DMS79 treated with DMSO at 0.1 percent for 48 hours (cell line): Measurements from ENCODE around the gene BRAT1.
"Not testable (repeated sequence)": the region's sequence is repeated elsewhere in the genome, so short reads cannot be mapped to it uniquely, and the experiment has no call there.

ENCODE experiments used
- DNase-seq: peaks from one replicate; lab custom pipeline; 2025; lab: John Stamatoyannopoulos, UW

BRAT1 gene

DNA sequence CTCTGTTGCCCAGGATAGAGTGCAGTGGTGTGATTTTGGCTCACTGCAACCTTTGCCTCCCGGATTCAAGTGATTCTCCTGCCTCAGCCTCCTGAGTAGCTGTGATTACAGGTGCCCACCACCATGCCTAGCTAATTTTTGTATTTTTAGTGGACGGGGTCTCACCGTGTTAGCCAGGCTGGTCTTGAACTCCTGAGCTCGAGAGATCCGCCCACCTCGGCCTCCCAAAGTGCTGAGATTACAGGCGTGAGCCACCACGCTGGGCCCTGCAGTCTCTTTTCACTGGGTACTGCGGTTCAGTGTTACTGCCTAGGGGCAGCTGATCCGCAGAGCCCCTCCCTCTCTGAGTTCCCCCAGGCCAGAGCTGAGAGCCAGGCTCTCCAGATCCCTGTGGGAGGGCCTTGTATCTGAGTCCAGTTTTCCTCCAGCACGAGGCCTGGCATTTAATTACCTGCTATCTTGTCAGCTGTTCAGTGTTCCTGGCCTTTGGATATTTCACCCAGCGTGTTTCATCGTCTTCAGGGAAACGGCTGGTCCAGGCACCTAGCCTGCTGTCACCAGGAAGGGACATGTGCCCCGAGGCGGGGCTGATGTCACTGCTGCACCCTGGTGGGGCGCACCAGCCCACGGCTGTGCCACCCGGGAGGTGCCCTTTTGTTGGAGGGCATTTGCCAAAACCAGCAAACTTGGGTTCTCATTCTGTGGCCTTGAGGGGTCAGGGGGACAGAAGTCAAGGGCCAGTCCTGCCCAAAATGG is 19.3 kb downstream of the BRAT1 start:
- not testable (repeated sequence) for DNase-seq

DNA sequence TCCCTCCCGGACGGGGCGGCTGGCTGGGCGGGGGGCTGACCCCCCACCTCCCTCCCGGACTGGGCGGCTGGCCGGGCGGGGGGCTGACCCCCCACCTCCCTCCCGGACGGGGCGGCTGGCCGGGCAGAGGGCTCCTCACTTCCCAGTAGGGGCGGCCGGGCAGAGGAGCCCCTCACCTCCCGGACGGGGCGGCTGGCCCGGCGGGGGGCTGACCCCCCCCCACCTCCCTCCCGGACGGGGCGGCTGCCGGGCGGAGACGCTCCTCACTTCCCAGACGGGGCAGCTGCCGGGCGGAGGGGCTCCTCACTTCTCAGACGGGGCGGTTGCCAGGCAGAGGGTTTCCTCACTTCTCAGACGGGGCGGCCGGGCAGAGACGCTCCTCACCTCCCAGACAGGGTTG is 21.1 kb downstream of the BRAT1 start:
- not testable (repeated sequence) for DNase-seq

DNA sequence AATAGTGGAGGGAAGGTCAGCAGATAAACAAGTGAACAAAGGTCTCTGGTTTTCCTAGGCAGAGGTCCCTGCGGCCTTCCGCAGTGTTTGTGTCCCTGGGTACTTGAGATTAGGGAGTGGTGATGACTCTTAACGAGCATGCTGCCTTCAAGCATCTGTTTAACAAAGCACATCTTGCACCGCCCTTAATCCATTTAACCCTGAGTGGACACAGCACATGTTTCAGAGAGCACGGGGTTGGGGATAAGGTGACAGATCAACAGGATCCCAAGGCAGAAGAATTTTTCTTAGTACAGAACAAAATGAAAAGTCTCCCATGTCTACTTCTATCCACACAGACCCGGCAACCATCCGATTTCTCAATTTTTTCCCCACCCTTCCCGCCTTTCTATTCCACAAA is 21.8 kb downstream of the BRAT1 start:
- DNase-seq: not testable (repeated sequence)

DNA sequence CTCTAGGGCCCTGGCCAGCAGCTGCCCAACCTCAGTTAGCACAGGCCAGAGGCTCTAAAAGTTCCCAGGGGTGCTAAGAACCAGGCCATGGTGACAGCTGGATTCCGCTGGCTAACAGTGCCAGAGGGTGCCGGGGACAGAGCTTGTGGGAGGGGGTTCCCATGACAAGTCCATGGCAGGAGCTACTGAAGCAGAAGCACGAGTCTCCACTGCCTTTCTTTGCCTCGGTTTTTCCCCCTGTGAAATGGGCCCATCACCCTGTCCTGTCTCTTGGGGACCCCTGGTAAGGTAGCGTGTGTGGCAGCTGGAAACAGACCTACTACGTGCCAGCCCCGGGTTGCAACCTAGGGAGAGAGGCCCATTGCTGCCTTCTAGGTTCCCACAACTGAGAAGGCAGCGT is 22.5 kb downstream of the BRAT1 start:
- not testable (repeated sequence) for DNase-seq

DNA sequence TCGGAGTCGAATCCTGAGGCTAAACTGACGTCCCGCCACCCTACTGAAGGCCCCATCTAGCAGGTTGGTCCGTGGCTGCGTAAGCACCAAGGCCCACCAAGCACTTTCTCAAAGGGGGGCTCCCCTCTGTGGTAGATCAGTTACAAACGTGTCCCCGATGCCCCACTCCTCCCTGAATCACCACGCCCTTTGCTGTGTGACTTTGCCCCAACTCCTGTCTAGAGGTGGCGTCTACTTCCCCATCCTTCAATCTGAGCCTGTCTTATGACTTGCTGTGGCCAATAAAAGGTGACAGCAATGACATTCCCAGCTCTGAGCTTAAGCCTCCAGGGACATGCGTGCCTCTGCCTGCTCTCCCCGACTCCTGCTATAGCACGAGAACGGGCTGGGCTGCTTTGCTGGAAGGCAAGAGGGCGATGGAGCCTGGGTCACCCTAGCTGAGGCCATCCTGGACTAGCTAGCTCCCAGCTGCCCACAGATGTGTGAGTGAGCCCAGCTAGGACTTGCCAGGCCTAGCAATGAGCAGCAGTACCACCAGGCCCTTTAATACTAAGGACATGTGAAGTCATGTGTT is 23.0 kb downstream of the BRAT1 start:
- DNase-seq: not testable (repeated sequence)

DNA sequence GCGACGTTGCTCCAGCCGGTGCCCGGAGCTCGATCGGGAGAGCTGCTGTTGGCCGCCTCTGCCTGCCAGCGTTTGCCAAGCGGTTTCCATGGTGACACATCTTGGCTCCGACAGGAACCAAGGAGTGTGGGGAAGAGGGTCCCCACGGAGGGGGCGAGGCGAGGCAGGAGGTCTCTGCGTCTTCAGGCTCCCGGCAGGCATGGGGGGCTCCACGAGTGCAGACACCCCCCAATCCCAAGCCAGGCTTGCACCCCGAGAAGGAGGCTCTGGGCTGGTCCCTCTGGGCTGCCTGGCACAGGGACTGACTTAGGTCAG is 23.6 kb downstream of the BRAT1 start:
- DNase-seq: not testable (repeated sequence)

DNA sequence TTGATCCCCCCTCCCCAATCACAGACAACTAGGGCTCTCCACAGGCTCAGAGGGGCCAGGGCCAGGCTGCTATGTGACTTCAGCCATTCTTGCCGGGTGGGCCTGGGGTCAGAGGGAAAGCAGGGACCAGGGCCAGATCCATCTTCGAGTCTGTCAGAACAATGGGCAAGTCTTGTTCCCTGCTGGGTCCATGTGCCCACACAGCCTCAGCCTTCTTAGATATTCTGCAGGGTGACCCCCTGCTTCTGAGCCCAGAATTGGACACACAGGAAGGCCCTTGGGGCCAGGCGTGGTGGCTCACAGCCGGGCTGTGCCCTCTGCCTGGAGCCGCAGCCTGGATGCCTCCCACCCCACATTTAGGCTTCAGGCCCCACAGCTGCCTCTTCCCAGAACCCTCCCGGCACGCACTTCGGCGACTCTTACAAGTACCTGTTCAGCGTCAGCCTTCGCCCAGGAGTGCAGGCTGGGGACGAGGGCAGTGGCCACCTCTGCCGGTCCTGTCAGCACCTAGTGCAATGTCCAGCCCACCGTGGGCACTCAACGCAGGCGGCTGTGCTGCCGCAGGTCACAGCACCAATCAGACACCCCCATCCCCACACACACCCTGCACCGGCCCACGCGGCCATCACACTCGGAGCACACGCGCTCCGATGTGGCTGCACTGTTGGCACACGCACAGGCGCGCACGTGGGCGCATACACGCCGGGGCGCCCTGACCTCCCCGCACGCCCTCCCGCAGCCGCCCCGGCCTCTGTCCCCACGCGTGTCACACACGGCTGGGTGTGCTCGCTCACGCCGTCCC is 24.1 kb downstream of the BRAT1 start:
- DNase-seq: peak; percentile 14

DNA sequence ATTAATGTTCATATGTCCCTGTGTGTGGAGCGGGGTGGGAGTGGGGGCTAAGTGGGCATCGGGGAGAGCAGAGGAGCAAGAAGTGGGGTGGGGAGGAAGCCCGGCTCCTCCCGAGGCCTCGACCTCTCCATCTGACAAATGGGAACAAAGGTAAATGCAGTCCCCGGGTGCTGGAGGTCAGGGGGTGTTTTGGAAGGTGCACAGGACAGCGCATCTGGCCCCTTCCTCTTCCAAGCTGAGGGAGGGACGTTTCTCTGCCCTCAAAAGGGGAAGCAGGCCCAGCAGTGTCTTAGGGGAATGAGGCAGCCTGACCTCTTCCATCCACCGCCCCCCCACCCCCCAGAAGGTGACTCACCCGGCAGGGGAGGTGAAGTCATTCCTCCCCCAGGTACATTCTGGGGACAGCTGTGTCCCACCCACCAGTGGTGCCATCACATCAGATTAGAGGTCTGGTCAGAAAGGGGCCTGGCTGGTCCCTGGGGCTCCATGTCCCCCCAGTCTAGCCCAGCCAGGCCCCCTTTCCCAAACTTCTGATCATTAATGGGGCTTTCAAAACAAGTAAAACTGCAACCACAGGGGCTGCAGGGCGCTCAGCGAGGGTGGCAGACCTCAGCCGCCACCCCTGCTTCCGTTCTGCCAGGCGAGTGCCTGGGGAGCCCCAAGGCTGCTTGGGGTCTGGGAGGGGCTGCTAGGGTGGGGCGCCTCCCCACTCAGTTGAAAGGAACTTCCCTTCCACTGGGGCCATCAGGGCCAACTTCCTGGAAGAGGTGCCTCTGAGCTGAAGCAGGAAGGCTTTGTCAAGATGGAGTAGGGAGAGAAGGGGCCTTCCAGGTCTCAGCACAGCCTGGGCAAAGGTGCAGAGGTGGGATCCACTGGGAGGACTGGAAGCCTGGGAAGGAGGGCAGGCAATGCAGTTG is 25.0 kb downstream of the BRAT1 start:
- no peak for DNase-seq

DNA sequence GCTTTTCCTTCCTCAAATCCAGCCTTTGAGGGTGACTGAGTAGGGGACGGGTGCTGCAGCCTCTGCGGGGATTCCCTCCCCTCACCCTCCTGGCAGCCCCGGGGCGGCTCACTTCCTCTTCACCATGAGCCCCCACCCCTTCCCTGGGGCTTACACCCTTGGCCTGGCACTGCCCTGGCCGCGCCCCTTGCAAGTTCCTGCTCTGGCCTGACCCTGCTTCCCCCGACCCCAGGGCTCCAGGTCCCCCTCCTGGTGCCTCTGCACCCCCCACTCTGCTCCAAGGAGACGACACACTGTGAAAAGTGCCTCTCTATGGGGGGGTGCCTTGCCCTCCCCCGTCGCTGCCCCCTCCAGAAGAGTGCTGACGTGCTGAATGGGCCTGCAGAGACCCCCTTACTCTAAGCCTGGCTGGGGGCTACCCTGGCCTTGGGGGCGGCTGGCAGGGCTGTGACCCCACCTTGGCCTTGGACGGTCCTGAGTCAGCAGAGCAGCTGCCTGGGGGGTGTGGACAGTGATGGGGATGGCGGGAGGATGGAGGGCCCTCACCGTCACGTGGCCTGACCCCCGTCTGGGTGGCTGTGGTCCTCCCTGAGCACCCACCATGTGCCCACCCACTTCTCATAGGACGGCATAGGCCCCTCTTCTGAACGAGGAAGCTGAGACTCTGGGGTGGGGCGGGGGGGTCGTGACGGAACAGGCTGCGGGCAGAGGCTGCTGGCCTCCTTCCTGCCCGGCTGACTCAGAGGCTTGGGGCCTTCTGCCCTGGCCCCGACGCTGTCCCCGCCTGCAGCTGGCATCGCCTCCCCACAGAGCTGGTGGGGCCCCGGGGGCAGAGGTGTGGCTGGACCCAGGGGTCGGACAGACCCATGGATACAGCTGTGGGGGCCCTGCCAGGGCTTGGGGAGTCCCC is 25.9 kb downstream of the BRAT1 start:
- no peak for DNase-seq

DNA sequence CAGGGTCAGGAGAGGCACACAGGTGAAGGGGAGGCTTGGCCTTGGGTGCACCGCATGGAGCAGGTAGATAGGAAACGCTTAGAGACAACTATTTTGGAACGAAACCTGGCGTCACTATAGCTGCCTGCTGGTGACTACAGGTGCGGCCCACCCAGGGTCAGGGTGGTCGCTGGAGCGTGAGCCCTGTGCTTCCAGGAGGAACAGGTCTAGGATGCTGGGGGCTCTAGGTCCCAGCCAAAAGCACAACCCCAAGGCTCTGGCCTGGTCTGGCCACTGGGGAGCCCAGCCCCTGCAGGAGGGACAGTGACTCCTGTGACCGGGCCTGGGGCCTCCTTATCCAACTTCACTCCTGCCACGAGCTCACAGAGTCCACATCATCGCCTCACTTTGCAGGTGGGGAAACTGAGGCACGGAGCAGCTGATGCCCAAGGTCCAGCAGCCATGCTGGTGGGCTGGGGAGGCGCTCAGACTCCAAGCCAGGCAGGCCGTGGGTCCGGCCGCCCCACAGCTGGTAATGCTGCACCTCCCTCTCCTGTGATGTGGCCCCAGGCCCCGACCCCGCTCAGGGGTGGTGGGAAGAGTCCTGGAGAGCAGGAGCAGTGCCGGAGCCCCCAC is 26.7 kb downstream of the BRAT1 start:
- DNase-seq: no peak

DNA sequence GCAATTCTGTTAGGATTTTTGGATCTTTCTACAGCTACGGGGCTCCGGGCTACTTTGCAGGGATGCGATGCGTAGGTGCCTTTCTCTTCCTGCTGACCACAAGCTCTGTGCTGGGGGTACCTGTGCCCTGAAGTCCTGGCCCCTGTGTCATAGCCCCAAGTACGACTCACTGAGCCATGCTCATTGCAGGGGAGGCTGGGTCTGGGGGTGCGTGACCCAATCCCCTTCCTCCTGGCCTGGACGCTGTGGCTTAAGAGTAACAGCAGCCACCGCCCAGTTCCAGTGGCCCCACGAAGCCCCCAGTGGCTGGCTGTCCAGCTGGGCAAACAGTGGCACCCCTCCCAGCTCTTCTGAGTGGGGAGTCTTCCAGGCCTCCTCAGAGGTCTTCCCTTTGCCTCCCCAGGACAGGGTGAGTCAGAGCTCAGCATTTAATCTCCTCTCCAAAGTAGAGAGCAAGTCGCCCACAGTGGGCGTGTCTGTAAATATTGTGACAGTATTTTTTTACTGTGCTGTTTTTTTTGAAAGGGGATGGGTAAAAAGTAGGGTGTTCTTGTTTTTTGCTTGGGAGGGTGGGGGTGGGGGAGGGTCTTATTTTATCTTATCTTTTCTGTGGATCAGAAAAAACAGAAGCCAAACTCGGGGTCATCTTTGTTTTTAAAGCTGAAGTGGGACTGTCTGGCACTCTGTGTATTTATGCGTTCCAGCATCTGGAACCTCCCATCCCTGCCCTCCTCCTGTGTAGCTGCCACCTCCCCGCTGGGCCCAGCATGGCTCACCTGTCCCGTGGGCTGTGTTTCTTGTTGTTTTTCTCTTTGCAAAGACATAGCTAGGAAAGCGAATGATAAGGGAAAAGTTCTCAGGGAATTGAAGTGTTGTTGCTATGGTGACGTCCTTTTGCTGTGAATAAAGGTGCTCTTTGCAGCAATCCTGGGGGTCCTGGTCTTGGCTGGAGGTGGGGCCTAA is 27.5 kb downstream of the BRAT1 start:
- DNase-seq: peak; percentile 15

DNA sequence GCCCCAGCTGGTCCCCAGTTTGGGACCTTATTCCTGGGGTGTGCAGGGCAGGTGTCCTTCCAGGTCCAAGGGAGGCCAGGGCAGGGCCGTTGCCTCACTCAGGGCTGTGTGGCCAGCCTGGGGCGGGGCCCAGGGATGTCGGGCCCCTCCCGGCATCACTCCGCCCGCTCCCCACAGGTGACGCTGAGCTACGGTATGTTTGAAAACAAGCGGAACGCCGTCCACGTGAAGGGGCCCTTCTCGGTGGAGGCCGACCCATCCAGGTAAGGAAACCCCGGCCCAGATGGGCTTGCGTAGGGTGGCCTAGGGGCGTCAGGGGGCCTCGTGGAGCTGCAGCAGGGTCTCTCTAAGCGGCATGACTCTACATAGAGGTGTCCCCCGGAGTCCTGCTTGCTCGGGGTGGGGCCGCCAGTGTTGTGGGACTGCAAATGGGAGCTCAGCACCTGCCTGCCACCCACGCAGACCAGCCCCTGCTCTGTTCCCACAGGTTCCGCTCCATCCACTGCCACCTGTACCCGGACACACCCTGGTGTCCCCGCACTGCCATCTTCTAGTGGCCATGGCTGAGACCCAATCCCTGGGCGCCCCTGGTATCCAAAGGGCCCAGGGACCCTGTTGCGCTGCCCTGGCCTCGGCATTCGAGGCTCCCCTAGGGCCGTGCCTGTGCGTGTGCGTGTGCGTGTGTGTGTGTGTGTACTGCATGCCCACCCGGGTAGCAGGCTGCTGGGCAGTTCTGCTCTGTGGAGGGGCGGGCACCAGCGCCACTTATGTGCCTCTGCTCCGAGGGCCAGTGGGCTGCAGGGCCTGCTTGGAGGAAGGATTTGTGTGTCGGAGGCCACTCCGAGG is 28.4 kb downstream of the BRAT1 start:
- no peak for DNase-seq

DNA sequence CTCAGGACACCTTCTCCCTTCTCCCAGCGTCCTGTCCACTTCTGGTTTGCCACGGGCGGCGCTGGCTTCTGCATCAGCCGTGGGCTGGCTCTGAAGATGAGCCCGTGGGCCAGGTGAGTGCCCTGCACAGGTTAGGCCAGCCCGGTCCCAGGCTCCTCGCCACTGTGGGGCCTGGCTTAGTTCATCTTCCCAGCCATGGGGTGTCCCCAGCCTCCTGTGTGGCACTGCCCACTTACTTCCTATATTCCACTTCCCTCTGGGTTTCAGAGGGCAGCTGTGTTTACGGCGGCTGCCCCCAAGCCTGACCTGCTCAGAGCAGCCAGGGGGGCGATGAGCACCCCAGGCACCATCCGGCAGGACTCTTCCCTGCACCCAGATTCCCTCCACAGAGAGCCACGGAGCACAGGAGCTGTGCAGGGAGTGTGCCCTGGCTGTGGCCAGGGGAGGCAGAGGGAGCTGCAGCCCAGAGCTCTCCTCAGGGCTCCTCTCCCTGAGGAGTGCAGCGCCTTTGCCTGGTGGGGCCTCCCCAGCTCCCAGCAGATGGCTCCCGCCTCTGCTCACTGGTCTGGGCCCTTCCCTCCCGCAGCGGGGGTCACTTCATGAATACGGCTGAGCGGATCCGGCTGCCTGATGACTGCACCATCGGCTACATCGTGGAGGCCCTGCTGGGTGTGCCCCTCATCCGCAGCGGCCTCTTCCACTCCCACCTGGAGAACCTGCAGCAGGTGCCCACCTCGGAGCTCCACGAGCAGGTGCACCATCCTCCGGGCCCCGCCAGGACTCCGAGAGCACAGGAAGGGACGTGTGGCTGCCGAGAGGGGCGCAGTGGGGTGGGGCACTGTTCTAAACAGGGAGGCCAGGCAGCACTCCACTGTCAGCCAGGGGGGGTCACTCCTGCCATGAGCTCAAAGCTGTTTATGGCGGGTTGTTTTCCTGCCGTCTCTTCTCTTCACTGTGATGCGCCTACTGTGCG is 29.4 kb downstream of the BRAT1 start:
- DNase-seq: peak; percentile 63

DNA sequence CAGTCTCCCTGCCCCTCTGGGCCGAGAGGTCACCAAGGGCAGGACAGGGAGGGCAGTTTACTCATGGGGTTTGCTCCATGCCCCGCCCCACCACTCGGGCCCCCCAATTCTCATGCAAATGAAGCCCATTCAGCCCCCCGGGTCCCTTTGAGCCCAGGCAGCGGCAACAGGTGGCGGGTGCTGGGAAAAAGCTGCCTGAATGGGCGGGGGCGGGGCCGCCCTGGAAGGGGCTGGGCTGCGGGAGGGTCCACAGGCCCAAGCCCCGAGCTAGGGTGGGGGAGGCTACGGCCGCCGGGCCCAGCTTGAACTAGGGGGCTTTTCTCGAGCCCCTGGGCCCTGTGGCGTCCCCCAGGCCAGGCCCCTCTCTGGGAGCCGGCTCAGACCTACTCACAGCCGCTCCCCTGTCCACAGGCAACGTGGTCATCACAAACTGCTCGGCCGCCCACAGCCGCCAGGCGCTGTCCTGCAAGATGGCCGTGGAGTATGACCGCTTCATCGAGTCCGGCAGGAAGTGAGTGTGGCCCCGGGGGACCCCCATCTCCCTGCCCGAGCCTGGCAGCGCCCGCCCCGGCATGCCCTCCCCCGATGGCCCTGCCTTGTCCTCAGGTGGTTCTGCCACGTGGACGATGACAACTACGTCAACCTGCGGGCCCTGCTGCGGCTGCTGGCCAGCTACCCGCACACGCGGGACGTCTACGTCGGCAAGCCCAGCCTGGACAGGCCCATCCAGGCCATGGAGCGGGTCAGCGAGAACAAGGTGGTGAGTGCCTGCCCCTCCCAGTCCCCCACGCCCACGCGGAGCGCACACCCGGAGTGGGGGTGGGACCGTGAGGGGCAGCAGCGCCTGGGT is 30.3 kb downstream of the BRAT1 start:
- no peak for DNase-seq

DNA sequence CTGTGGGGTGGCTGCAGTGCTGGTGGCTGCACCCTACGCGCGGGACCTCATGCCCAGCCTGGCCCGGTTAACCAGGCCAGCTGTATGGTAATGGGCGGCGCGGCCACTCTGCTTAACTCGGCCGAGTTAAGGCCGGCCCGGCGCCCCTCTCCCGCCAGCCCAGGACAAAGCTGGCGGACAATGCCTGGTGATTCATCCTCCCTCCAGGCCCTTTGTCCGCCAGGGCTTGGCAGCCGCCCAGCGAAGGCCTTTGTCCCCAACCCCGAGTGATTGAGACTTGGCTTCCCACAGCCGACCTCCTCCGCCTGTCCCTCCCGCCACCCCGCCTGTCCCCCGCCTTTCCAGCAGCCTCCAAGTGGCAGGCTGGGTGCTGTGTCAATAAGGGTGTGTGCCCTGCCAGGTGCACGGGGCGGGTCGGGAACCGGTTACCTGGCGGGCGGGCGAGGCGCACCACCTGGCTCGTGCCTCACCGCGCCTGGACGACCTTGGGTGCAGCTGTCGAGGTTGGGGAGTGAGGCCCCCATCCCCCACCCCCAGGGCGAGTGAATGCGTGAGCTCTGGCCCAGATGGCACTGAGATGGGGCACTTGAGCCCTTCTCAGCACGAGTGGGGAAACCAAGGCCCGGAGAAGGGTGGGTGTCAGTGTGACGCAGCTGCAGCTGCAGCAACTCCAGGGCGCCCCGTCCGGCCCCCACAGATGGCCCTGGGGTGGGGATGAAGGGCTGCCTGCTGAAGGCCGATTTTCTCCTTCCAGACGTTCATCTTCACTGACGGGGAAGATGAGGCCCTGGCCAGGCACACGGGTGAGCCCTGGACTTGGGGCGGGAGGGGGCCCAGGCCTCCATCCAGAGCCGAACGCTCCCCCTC is 31.1 kb downstream of the BRAT1 start:
- DNase-seq: peak; percentile 90
